Prostate gland (tissue), 2 donors: ENCODE results near the gene RNASET2.

Source experiments
- POLR2A ChIP-seq: fragments of 450-650 bp; IDR thresholded peaks from one replicate; pipeline ENCODE4 v1.6.1; 2016; ENCODE audit warnings: antibody characterized with exemption, mild to moderate bottlenecking
- POLR2AphosphoS5 ChIP-seq: sonication (generic); formaldehyde crosslinking; IDR thresholded peaks from one replicate; pipeline ENCODE4 v1.6.1; 2017; ENCODE audit warnings: antibody characterized with exemption
- TF ChIP-seq, protein P1 (sequence below), 4 experiments: fragments of 200-600 bp in 2 of 4; fragments of 450-650 bp in 2 of 4; sonication (generic) in 2 of 4; IDR thresholded peaks; 1 replicate in 3 of 4; 2 replicates in 1 of 4; pipeline ENCODE4 v1.5.1; 2016 to 2019; ENCODE audit warnings: antibody characterized with exemption in 4 of 4, mild to moderate bottlenecking in 2 of 4, moderate library complexity in 2 of 4

DNA sequence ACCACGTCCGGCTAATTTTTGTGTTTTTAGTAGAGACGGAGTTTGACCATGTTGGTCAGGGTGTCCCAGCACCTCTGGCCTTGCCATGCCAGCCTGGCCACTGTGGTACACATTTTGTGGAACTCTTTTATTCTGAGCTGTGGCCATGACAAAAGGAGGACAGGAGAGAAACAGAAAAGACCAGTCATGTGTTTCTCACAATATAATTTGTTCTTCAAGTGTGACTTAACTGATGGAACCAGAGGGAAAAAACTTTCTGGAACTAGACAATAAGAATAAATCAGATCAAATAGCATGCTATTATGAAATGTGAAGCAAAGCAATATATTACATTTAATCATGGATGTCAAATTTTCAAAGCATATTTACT lies 4.2 kb upstream of the RNASET2 start:
- TF ChIP-seq POLR2AphosphoS5 (no peak), POLR2A (no peak)
- TF ChIP-seq, protein P1, sequence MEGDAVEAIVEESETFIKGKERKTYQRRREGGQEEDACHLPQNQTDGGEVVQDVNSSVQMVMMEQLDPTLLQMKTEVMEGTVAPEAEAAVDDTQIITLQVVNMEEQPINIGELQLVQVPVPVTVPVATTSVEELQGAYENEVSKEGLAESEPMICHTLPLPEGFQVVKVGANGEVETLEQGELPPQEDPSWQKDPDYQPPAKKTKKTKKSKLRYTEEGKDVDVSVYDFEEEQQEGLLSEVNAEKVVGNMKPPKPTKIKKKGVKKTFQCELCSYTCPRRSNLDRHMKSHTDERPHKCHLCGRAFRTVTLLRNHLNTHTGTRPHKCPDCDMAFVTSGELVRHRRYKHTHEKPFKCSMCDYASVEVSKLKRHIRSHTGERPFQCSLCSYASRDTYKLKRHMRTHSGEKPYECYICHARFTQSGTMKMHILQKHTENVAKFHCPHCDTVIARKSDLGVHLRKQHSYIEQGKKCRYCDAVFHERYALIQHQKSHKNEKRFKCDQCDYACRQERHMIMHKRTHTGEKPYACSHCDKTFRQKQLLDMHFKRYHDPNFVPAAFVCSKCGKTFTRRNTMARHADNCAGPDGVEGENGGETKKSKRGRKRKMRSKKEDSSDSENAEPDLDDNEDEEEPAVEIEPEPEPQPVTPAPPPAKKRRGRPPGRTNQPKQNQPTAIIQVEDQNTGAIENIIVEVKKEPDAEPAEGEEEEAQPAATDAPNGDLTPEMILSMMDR (IDR thresholded peaks at IDR 0.05): no peak
